K562 (cell line): ENCODE data around the gene YOD1. TPM values are rescaled to one million over a fixed set of nuclear protein-coding genes. Genes with fewer than 3 reads are reported as not detected.

Experiments used
- ATAC-seq: fragments of 200-7000 bp; cut with Tn5 transposase; 3 replicates; pipeline ENCODE4 v1.9.1; 2020; ENCODE audit warnings: moderate library complexity
- BruUV-seq: library from RNA; stranded (reverse); fragments of 400-500 nt; replicated peaks from 2 replicates; lab custom pipeline; 2021; lab: Mats Ljungman, UMichigan
- CTCF ChIA-PET: fragments of 300-600 bp; formaldehyde crosslinking; extraction: SDS; loops from one replicate; lab custom pipeline; 2021; ENCODE audit warnings: low intra/inter-chr PET ratio; lab: Yijun Ruan, JAX
- POLR2A ChIA-PET: fragments of 300-600, 350-650 bp; sonication (Branson Sonifier 250); formaldehyde crosslinking; extraction: SDS; loops from one replicate; lab custom pipeline; 2021; ENCODE audit warnings: antibody characterized with exemption, inconsistent platforms; lab: Yijun Ruan, JAX
- DNase-seq, 4 experiments: peaks; one replicate each; pipeline versions ENCODE4 v3.0.0 to v3.0.0-alpha.2; 2011 to 2018; ENCODE audit warnings: low spot score in 3 of 4, mixed read lengths in 3 of 4; ENCODE audit errors: extremely low read depth in 1 of 4
- FAIRE-seq: peaks from 2 replicates; lab custom pipeline; 2011; peaks lifted over from hg19 to GRCh38; lab: Jason Lieb, UNC
- H2AFZ ChIP-seq: 2 replicates; pipeline ENCODE4 v1.6.0; 2011; ENCODE audit warnings: low read depth, low read length, control low read depth, inconsistent platforms
- H3K27ac ChIP-seq: fragments of 200-600 bp; 3 replicates; pipeline ENCODE4 v1.8.0; 2011; ENCODE audit warnings: low read depth, mild to moderate bottlenecking, control low read depth, inconsistent platforms, low read length, moderate library complexity, mixed read lengths; ENCODE audit errors: extremely low read depth
- H3K27me3 ChIP-seq, 2 experiments: fragments of 300-600 bp in 1 of 2; 2 replicates in 1 of 2; 3 replicates in 1 of 2; pipeline versions ENCODE4 v1.6.0 to v1.8.0; 2011; ENCODE audit warnings: inconsistent platforms in 2 of 2, low read length in 2 of 2, mild to moderate bottlenecking in 1 of 2, mixed read lengths in 1 of 2, moderate library complexity in 1 of 2; ENCODE audit not compliant: control insufficient read depth in 2 of 2, insufficient read depth in 2 of 2
- H3K36me3 ChIP-seq: fragments of 300-600 bp; 3 replicates; pipeline ENCODE4 v1.8.0; 2011; ENCODE audit warnings: mild to moderate bottlenecking, low read length, inconsistent platforms; ENCODE audit not compliant: control insufficient read depth, insufficient read depth
- H3K4me1 ChIP-seq, 2 experiments: fragments of 200-600 bp in 1 of 2; replicated peaks in 1 of 2; 2 replicates in 1 of 2; 3 replicates in 1 of 2; pipeline versions ENCODE4 v1.5.1 to v1.8.0; 2011; ENCODE audit warnings: inconsistent platforms in 2 of 2, low read length in 2 of 2, mild to moderate bottlenecking in 1 of 2, mixed read lengths in 1 of 2, moderate library complexity in 1 of 2; ENCODE audit not compliant: control insufficient read depth in 2 of 2, insufficient read depth in 2 of 2
- H3K4me2 ChIP-seq: 2 replicates; pipeline ENCODE4 v1.6.1; 2011; ENCODE audit warnings: low read length, control low read depth, inconsistent platforms, mixed read lengths; ENCODE audit not compliant: insufficient read depth
- H3K4me3 ChIP-seq: fragments of 200-600 bp; sonication (generic), shearing (Covaris generic); 2 replicates; pipeline ENCODE4 v1.5.1; 2016; ENCODE audit warnings: control low read depth, inconsistent platforms
- H3K79me2 ChIP-seq: fragments of 200-600 bp; 3 replicates; pipeline ENCODE4 v1.8.0; 2011; ENCODE audit warnings: low read length, inconsistent platforms; ENCODE audit not compliant: control insufficient read depth, insufficient read depth
- H3K9ac ChIP-seq, 2 experiments: 2 replicates each; pipeline versions ENCODE4 v1.6.0 to v1.6.1; 2011; ENCODE audit warnings: low read depth in 2 of 2, low read length in 2 of 2, control low read depth in 1 of 2, inconsistent platforms in 1 of 2, mild to moderate bottlenecking in 1 of 2, mixed read lengths in 1 of 2; ENCODE audit not compliant: insufficient read depth in 1 of 2
- H3K9me1 ChIP-seq: one replicate; pipeline ENCODE4 v1.6.0; 2011; ENCODE audit warnings: inconsistent platforms, mild to moderate bottlenecking, low read length, moderate library complexity; ENCODE audit not compliant: control insufficient read depth, insufficient read depth
- H3K9me3 ChIP-seq: replicated peaks from 2 replicates; pipeline ENCODE4 v1.5.1; 2011; ENCODE audit warnings: low read depth, low read length, inconsistent platforms; ENCODE audit not compliant: control insufficient read depth, insufficient read depth
- H4K20me1 ChIP-seq: replicated peaks from 2 replicates; pipeline ENCODE4 v1.6.1; 2011; ENCODE audit warnings: low read length, inconsistent platforms, mixed read lengths; ENCODE audit not compliant: control insufficient read depth, insufficient read depth
- ADNP ChIP-seq: fragments of 200-800 bp; sonication (Bioruptor generic); IDR thresholded peaks from 2 replicates; pipeline ENCODE4 v1.6.1; 2016; ENCODE audit warnings: missing genetic modification characterization, missing compliant biosample characterization
- CEBPB ChIP-seq: fragments of 450-650 bp; IDR thresholded peaks from 2 replicates; pipeline ENCODE4 v1.6.1; 2016; ENCODE audit warnings: missing genetic modification characterization, missing compliant biosample characterization
- DMBX1 ChIP-seq: fragments of 250-450 bp; sonication (Bioruptor Pico); IDR thresholded peaks from 2 replicates; pipeline ENCODE4 v1.8.0; 2022; ENCODE audit warnings: inconsistent platforms, mild to moderate bottlenecking, moderate library complexity, borderline replicate concordance
- E2F3 ChIP-seq: fragments of 250-450 bp; sonication (Bioruptor Pico); IDR thresholded peaks from 2 replicates; pipeline ENCODE4 v1.4.0; 2020; ENCODE audit warnings: mild to moderate bottlenecking
- ELF1 ChIP-seq: fragments of 200-800 bp; sonication (Bioruptor generic); IDR thresholded peaks from 2 replicates; pipeline ENCODE4 v1.6.1; 2016; ENCODE audit warnings: missing genetic modification characterization, missing compliant biosample characterization
- MAFK ChIP-seq: IDR thresholded peaks from 2 replicates; pipeline ENCODE4 v1.6.1; 2011; ENCODE audit warnings: low read length, improper control_type of control experiment
- NFIC ChIP-seq: fragments of 450-650 bp; IDR thresholded peaks from 2 replicates; pipeline ENCODE4 v1.6.1; 2017; ENCODE audit warnings: mild to moderate bottlenecking, inconsistent platforms
- OTX1 ChIP-seq: fragments of 450-650 bp; formaldehyde crosslinking; IDR thresholded peaks from 2 replicates; pipeline ENCODE4 v1.4.0; 2022; ENCODE audit warnings: mild to moderate bottlenecking
- POU5F1 ChIP-seq: fragments of 150-350 bp; IDR thresholded peaks from 2 replicates; pipeline ENCODE4 v1.6.1; 2014; ENCODE audit warnings: borderline replicate concordance, low read length, low read depth, mild to moderate bottlenecking; ENCODE audit not compliant: partially characterized antibody
- RBM15 ChIP-seq: fragments of 200-400 bp; formaldehyde crosslinking; IDR thresholded peaks from 2 replicates; pipeline ENCODE4 v1.6.1; 2018; ENCODE audit warnings: mild to moderate bottlenecking, low read length, moderate library complexity; ENCODE audit not compliant: insufficient read depth
- SRSF3 ChIP-seq: fragments of 200-400 bp; formaldehyde crosslinking; IDR thresholded peaks from 2 replicates; pipeline ENCODE4 v1.6.1; 2016; ENCODE audit warnings: mild to moderate bottlenecking, low read length, moderate library complexity; ENCODE audit not compliant: insufficient read depth
- YBX1 ChIP-seq: fragments of 450-650 bp; IDR thresholded peaks from 2 replicates; pipeline ENCODE4 v1.7.1; 2016; ENCODE audit warnings: mild to moderate bottlenecking
- ZBTB8A ChIP-seq: fragments of 450-650 bp; IDR thresholded peaks from 2 replicates; pipeline ENCODE4 v1.6.1; 2018; ENCODE audit warnings: mild to moderate bottlenecking, moderate library complexity; ENCODE audit not compliant: partially characterized antibody
- ZNF184 ChIP-seq: sonication (generic); formaldehyde crosslinking; IDR thresholded peaks from 2 replicates; pipeline ENCODE4 v1.5.0; 2020; ENCODE audit warnings: missing genetic modification reagents
- ZNF780A ChIP-seq: fragments of 250-450 bp; sonication (Bioruptor Pico); IDR thresholded peaks from 2 replicates; pipeline ENCODE4 v1.5.0; 2021; ENCODE audit warnings: mild to moderate bottlenecking
- WGBS: fragments of 100-300 bp; shearing (Covaris generic); methylation state at CpG from one replicate; pipeline ENCODE4 v1.1.6; 2016; ENCODE audit warnings: low coverage, mixed read lengths; ENCODE audit not compliant: insufficient coverage; ENCODE audit errors: missing lambda C conversion rate; 5-methylcytosine and 5-hydroxymethylcytosine counted together
- in situ Hi-C: fragments of 300-500 bp; cut with MboI; formaldehyde crosslinking; loops from 4 replicates; pipeline ENCODE4 v1.15.0; 2018; ENCODE audit warnings: inconsistent platforms, mixed read lengths
- intact Hi-C: fragments of 100-400 bp; cut with micrococcal nuclease; formaldehyde crosslinking; loops from 2 replicates; pipeline ENCODE4 v1.14.2; 2022
- polyA plus RNA-seq, 8 experiments: library from polyadenylated mRNA; depleted of rRNA in 4 of 8; stranded (reverse) in 5 of 8; unstranded in 3 of 8; fragments of >200 nt; fragmentation: Nextera tagmentation in 2 of 8; fragmentation: Illumina TruSeq in 1 of 8; extraction: Ambion mirVana in 2 of 8; extraction: Trizol in 1 of 8; gene quantifications; 2 replicates each; pipeline versions ENCODE4 v1.2.1 to v1.2.3, GENCODE V29; 2011 to 2014; ENCODE audit warnings: inconsistent platforms in 1 of 8, missing spikeins in 1 of 8
- total RNA-seq, 7 experiments: library from RNA; depleted of rRNA in 6 of 7; stranded (reverse); fragments of >200 nt in 6 of 7; fragmentation: Illumina TruSeq in 2 of 7; extraction: Trizol in 2 of 7; gene quantifications; 2 replicates each; pipeline versions ENCODE4 v1.2.1 to v1.2.3, GENCODE V29; 2011 to 2021; ENCODE audit warnings: low replicate concordance in 1 of 7
- TF ChIP-seq, protein P1 (sequence below): fragments of 200-800 bp; sonication (Bioruptor generic); IDR thresholded peaks from 2 replicates; pipeline ENCODE4 v1.6.1; 2016; ENCODE audit warnings: missing genetic modification characterization, missing compliant biosample characterization
- TF ChIP-seq, protein P2 (sequence below): fragments of 450-650 bp; formaldehyde crosslinking; IDR thresholded peaks from 2 replicates; pipeline ENCODE4 v1.4.0; 2020; ENCODE audit warnings: mild to moderate bottlenecking

YOD1 gene
- total and polyA plus RNA-seq, 9 of the 15 experiments (the other 6 are each of a cell fraction or from before 2014, with no cell fraction given) = 18.2 to 78.1 (median 46.9) TPM

DNA sequence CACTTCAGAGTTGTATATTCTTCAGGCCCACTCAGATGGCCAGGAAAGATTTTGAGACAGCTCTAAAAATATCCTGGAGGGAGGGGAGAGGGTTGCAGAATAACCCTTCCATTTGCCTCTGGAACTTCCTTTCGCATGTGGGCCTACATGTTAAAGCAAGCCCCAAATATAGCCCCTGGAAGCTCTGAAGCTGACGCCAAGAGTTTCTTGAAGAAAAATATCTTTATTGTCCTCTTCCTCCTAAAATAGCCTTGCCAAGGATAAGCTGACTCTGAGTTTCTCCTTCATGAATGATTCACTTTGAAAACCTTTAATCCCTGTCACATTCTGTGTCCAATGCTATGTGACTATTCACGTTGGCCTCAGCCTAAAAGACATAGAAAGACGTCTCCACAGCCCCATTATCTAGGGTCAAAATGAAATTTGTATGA is 24.9 kb downstream of the YOD1 start:
- H3K9ac ChIP-seq = peak overlapping the region in 1 of 2 experiments; percentile 99; a peak in 2 of 4 replicates
- BruUV-seq = no TSS peak
- peaks cover 3% of the 10 kb centered on the region for H3K9me1 ChIP-seq
- peaks cover 16% of the 10 kb centered on the region; the same call in 2 of the 3 replicates for H3K79me2 ChIP-seq
- H3K4me2 ChIP-seq = peak overlapping the region; percentile 97
- H3K9me3 ChIP-seq = no peaks in the 10 kb centered on the region
- H3K4me1 ChIP-seq = peaks cover 41 to 85% of the 10 kb centered on the region in 2 experiments
- 7% methylated on average over 4 of the region's 4 CpGs for WGBS
- DNase-seq (no peak), ATAC-seq (no peak), FAIRE-seq (no peak)
- ChIA-PET POLR2A (interaction anchor here (0.7 to 8.6 kb wide), 7 partner anchors 7 to 414 kb away, joined by 3 to 97 read pairs (median 18); partner anchors contain the start of genes C1orf116, EIF2D, PFKFB2 and YOD1), CTCF (no interaction called here)
- intact Hi-C loops (no loop called here), in situ Hi-C loops (no loop called here)
- H2AFZ ChIP-seq = peak overlapping the region; percentile 40
- H4K20me1 ChIP-seq = no peaks in the 10 kb centered on the region
- no peaks in the 10 kb centered on the region for H3K27me3 ChIP-seq
- H3K4me3 ChIP-seq = no peak overlapping the region
- peak overlapping the region; percentile 100 for H3K27ac ChIP-seq
- H3K36me3 ChIP-seq = peaks cover 7% of the 10 kb centered on the region; the same call in 2 of the 3 replicates
- TF ChIP-seq RBM15 = no peak
- TF ChIP-seq DMBX1 (CRISPR knock-in tag) = peak; percentile 35; the same call in 1 of the 2 replicates
- TF ChIP-seq MAFK = no peak
- no peak for TF ChIP-seq POU5F1
- 0 out of 2 replicates have a peak, but pooled peaks have one; percentile 12 for TF ChIP-seq ZNF780A (CRISPR knock-in tag)
- TF ChIP-seq, protein P1, sequence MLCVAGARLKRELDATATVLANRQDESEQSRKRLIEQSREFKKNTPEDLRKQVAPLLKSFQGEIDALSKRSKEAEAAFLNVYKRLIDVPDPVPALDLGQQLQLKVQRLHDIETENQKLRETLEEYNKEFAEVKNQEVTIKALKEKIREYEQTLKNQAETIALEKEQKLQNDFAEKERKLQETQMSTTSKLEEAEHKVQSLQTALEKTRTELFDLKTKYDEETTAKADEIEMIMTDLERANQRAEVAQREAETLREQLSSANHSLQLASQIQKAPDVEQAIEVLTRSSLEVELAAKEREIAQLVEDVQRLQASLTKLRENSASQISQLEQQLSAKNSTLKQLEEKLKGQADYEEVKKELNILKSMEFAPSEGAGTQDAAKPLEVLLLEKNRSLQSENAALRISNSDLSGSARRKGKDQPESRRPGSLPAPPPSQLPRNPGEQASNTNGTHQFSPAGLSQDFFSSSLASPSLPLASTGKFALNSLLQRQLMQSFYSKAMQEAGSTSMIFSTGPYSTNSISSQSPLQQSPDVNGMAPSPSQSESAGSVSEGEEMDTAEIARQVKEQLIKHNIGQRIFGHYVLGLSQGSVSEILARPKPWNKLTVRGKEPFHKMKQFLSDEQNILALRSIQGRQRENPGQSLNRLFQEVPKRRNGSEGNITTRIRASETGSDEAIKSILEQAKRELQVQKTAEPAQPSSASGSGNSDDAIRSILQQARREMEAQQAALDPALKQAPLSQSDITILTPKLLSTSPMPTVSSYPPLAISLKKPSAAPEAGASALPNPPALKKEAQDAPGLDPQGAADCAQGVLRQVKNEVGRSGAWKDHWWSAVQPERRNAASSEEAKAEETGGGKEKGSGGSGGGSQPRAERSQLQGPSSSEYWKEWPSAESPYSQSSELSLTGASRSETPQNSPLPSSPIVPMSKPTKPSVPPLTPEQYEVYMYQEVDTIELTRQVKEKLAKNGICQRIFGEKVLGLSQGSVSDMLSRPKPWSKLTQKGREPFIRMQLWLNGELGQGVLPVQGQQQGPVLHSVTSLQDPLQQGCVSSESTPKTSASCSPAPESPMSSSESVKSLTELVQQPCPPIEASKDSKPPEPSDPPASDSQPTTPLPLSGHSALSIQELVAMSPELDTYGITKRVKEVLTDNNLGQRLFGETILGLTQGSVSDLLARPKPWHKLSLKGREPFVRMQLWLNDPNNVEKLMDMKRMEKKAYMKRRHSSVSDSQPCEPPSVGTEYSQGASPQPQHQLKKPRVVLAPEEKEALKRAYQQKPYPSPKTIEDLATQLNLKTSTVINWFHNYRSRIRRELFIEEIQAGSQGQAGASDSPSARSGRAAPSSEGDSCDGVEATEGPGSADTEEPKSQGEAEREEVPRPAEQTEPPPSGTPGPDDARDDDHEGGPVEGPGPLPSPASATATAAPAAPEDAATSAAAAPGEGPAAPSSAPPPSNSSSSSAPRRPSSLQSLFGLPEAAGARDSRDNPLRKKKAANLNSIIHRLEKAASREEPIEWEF = peak; percentile 76; the same call in 1 of the 2 replicates
- TF ChIP-seq YBX1 = no peak
- no peak for TF ChIP-seq SRSF3
- TF ChIP-seq, protein P2, sequence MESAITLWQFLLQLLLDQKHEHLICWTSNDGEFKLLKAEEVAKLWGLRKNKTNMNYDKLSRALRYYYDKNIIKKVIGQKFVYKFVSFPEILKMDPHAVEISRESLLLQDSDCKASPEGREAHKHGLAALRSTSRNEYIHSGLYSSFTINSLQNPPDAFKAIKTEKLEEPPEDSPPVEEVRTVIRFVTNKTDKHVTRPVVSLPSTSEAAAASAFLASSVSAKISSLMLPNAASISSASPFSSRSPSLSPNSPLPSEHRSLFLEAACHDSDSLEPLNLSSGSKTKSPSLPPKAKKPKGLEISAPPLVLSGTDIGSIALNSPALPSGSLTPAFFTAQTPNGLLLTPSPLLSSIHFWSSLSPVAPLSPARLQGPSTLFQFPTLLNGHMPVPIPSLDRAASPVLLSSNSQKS (CRISPR knock-in tag) = 0 out of 2 replicates have a peak, but pooled peaks have one; percentile 51
- TF ChIP-seq OTX1 (CRISPR knock-in tag) = no peak
- TF ChIP-seq ADNP (tag) = no peak
- no peak for TF ChIP-seq CEBPB (tag)
- TF ChIP-seq NFIC = no peak
- no peak for TF ChIP-seq ZNF184
- 0 out of 2 replicates have a peak, but pooled peaks have one; percentile 31 for TF ChIP-seq ELF1 (tag)
- TF ChIP-seq ZBTB8A = no peak
- TF ChIP-seq E2F3 = no peak
